Mucosa of rectum (tissue), 2 donors: Measurements from ENCODE around the gene KLHL13.
"Not testable (repeated sequence)": the region's sequence is repeated elsewhere in the genome, so short reads cannot be mapped to it uniquely, and the experiment has no call there.

ENCODE experiments used
- H3K27ac ChIP-seq, 2 donors: one replicate each; pipeline ENCODE4 v1.7.0; 2013; ENCODE audit warnings: inconsistent platforms in 2 of 2, low read depth in 2 of 2, low read length in 2 of 2
- H3K27me3 ChIP-seq, 2 donors: one replicate each; pipeline ENCODE4 v1.7.0; 2013; ENCODE audit warnings: low read length in 2 of 2; ENCODE audit not compliant: control insufficient read depth in 2 of 2, insufficient read depth in 2 of 2
- H3K36me3 ChIP-seq, 2 donors: one replicate each; pipeline ENCODE4 v1.7.0; 2013; ENCODE audit warnings: low read length in 2 of 2; ENCODE audit not compliant: control insufficient read depth in 2 of 2, insufficient read depth in 2 of 2
- H3K4me1 ChIP-seq, 2 donors: one replicate each; pipeline ENCODE4 v1.7.0; 2013; ENCODE audit warnings: low read length in 2 of 2, mild to moderate bottlenecking in 1 of 2; ENCODE audit not compliant: control insufficient read depth in 2 of 2, insufficient read depth in 2 of 2
- H3K4me3 ChIP-seq, 2 donors: one replicate each; pipeline ENCODE4 v1.7.0; 2013; ENCODE audit warnings: low read length in 2 of 2
- H3K9ac ChIP-seq, 2 donors: one replicate each; pipeline ENCODE4 v1.7.0; 2013; ENCODE audit warnings: low read length in 2 of 2, low read depth in 1 of 2, mild to moderate bottlenecking in 1 of 2
- H3K9me3 ChIP-seq, 2 donors: one replicate each; pipeline ENCODE4 v1.7.0; 2013; ENCODE audit warnings: low read length in 2 of 2; ENCODE audit not compliant: control insufficient read depth in 2 of 2
- donor health status: healthy.
- donor health status: Normal muscosa, but diverticular disease.

Gene KLHL13

GRCh38 chrX:118039591-118039990, 77.0 kb downstream of the KLHL13 start:
- Histone ChIP-seq H3K4me3 (no peak overlapping the region), H3K9me3 (no peaks in the 10 kb centered on the region), H3K4me1 (no peaks in the 10 kb centered on the region), H3K36me3 (no peaks in the 10 kb centered on the region), H3K27ac (no peak overlapping the region), H3K27me3 (no peaks in the 10 kb centered on the region), H3K9ac (no peak overlapping the region)

- Histone ChIP-seq H3K27me3 (no peaks in the 10 kb centered on the region), H3K27ac (no peak overlapping the region), H3K4me1 (no peaks in the 10 kb centered on the region), H3K4me3 (no peak overlapping the region), H3K36me3 (no peaks in the 10 kb centered on the region), H3K9ac (no peak overlapping the region), H3K9me3 (no peaks in the 10 kb centered on the region)
These were observed 77.8 kb downstream of the KLHL13 start for GRCh38 chrX:118038614-118039365.

GRCh38 chrX:118026631-118027030, 90.0 kb downstream of the KLHL13 start:
- H3K4me1 ChIP-seq, result no peaks in the 10 kb centered on the region
- H3K27me3 ChIP-seq, result no peaks in the 10 kb centered on the region
- H3K4me3 ChIP-seq, result no peak overlapping the region
- no peaks in the 10 kb centered on the region for H3K36me3 ChIP-seq
- no peak overlapping the region for H3K9ac ChIP-seq
- H3K9me3 ChIP-seq, result no peaks in the 10 kb centered on the region
- no peak overlapping the region for H3K27ac ChIP-seq

DNA sequence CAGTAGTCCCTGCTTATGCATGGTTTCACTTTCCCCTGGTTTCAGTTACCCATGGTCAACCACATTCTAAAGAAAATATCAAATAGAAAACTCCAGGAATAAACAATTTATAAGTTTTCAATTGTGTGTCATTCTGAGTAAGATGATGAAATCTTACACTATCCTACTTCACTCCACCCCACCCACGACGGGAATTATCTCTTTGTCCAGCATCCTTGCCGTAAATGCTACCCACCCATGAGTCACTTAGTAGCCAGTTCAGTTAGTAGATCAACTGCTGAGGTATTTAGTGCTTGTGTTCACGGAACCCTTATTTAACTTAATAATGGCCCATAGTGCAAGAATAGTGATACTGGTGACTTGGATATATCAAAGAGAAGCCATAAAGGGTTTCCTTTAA, 91.4 kb downstream of the KLHL13 start:
- H3K27ac ChIP-seq, result no peak overlapping the region
- no peak overlapping the region for H3K4me3 ChIP-seq
- no peaks in the 10 kb centered on the region for H3K27me3 ChIP-seq
- no peaks in the 10 kb centered on the region for H3K4me1 ChIP-seq
- no peaks in the 10 kb centered on the region for H3K36me3 ChIP-seq
- H3K9me3 ChIP-seq, result no peaks in the 10 kb centered on the region
- H3K9ac ChIP-seq, result no peak overlapping the region

- Histone ChIP-seq H3K27me3 (no peaks in the 10 kb centered on the region), H3K9me3 (no peaks in the 10 kb centered on the region)
These were observed 92.1 kb downstream of the KLHL13 start for GRCh38 chrX:118024482-118024881.

GRCh38 chrX:118022753-118023152, 93.9 kb downstream of the KLHL13 start:
- Histone ChIP-seq H3K9ac (no peak overlapping the region), H3K4me3 (no peak overlapping the region), H3K9me3 (no peaks in the 10 kb centered on the region), H3K4me1 (no peaks in the 10 kb centered on the region), H3K36me3 (no peaks in the 10 kb centered on the region), H3K27me3 (no peaks in the 10 kb centered on the region), H3K27ac (no peak overlapping the region)

More at GRCh38 chrX:118024482-118024881, 92.1 kb downstream of the KLHL13 start:
- H3K4me3 ChIP-seq, result no peak overlapping the region
- H3K9ac ChIP-seq, result no peak overlapping the region
- no peaks in the 10 kb centered on the region for H3K4me1 ChIP-seq
- H3K36me3 ChIP-seq, result no peaks in the 10 kb centered on the region
- no peak overlapping the region for H3K27ac ChIP-seq

- Histone ChIP-seq H3K27me3 (no peaks in the 10 kb centered on the region), H3K4me3 (no peak overlapping the region), H3K9ac (no peak overlapping the region), H3K4me1 (no peaks in the 10 kb centered on the region), H3K9me3 (no peaks in the 10 kb centered on the region), H3K36me3 (no peaks in the 10 kb centered on the region), H3K27ac (no peak overlapping the region)
These were observed 100.2 kb downstream of the KLHL13 start for GRCh38 chrX:118016422-118016821.

DNA sequence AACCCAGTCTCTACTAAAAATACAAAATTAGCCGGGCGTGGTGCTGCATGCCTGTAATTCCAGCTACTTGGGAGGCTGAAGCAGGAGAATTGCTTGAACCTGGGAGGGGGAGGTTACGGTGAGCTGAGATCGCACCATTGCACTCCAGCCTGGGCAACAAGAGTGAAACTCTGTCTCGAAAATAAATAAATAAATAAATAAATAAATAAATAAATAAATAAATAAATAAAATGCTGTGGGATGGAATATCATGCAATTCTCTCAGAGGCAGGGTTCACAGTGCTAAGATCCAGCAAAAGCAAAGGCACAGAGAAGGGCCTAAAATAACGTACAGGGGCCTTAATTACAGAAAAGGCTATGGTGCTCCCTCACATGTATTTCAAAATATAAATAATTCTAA, 114.2 kb downstream of the KLHL13 start:
- not testable (repeated sequence) for H3K36me3 ChIP-seq, H3K27me3 ChIP-seq

DNA sequence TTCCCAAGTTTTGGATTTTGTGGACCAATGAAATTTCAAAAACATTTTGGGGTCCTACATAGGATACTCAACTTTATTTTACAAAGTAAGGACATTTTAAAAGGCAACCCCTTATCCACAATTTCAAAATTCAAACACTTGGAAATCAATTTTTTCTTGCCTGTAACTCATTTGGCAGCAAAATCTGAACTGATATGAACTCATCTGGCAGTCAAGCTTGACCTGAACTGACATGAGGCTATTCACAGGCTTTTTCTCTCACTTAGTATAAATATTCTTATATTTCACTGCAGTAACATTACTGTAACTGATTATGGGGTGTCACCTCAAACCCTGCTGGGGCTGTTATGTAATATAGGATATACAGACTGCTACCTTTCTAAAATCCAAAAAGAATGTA, 116.1 kb downstream of the KLHL13 start:
- Histone ChIP-seq H3K4me1 (no peaks in the 10 kb centered on the region), H3K4me3 (no peak overlapping the region), H3K36me3 (no peaks in the 10 kb centered on the region), H3K27ac (no peak overlapping the region), H3K9me3 (no peaks in the 10 kb centered on the region), H3K9ac (no peak overlapping the region), H3K27me3 (no peaks in the 10 kb centered on the region)

More for the DNA sequence above, 114.2 kb downstream of the KLHL13 start:
- not testable (repeated sequence) for H3K4me3 ChIP-seq, H3K4me1 ChIP-seq, H3K9me3 ChIP-seq, H3K27ac ChIP-seq, H3K9ac ChIP-seq

GRCh38 chrX:117998171-117998570, 118.4 kb downstream of the KLHL13 start:
- Histone ChIP-seq H3K27me3 (no peaks in the 10 kb centered on the region), H3K9me3 (no peaks in the 10 kb centered on the region), H3K27ac (no peak overlapping the region), H3K4me3 (no peak overlapping the region), H3K4me1 (no peaks in the 10 kb centered on the region), H3K36me3 (no peaks in the 10 kb centered on the region), H3K9ac (no peak overlapping the region)
